Activated CD4-positive, alpha-beta T cell treated with anti-CD3 and anti-CD28 coated beads, Interleukin-2, amount 50 U/mL, for 16 hours (primary cell): Measurements from ENCODE around the gene COL13A1.

ENCODE experiments used
- DNase-seq: peaks from one replicate; pipeline ENCODE4 v3.0.0-alpha.2; 2020

Gene COL13A1

DNA sequence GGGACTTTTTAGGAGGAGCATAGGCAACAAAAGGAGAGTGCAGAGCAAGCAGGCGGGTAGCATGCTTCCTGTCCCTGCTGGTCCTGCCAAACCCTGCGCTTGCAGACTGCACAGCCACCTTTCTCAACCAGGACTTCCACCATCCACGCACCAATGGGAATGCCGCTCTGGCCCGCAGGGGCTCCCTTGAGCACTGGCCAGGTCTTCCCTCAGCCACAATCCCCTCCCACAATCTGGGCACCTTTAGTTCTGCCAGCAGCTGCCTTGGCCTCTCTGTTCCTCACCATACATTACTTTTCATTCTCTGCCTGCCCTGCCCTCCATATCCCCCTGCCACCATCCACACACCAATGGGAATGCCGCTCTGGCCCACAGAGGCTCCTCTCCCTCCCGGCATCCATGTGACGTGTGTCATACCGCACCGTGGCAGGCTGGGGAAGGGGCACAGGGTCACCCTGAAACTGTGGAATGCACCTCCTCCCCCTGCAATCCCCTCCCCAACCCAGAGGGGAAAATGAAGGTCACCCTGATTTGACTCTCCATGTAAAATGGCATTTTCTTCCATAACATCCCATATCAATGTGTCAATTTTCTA lies 153.6 kb downstream of the COL13A1 start:
- DNase-seq = no peak

DNA sequence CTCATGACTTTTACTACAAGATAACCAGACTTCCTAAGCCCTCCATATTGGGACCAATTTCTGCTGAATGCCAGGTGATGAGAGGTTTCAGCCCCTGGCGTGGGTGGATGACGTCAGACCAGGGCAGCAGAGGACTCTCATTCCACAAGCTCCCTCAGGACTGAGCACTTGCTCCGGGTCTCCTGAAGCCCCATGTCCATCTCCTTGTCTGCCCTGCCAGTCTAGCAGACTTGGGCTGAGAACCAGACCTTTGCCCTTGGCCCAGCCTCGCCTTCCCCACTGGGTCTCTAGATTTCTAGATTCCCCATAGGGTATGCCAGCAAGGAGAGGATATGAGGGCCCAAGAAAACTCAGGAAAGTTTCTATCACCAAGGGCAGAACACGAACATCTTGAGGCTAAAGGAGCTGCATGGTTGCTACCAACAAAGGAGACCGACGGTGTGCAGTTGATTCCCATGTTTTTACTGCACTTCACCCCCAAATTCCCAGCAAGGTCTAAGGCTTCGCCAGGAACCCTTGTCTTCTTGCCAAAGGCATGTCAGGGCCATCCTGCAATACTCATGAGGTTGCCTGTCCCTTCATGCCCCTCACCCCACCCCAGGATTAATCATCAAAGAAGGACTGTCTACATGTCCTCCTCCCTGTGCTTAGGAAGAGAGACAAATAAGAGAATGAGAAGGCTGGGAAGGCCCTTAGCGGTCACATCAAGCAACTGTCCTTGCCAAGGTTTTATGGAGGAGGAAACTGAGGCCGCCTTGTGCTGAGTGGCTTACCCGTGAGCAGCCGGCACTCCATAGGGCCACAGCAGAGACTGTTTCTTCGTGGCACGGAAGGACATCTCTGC lies 154.4 kb downstream of the COL13A1 start:
- DNase-seq = no peak

GRCh38 chr10:69956741-69957230 lies 155.1 kb downstream of the COL13A1 start:
- DNase-seq = no peak

DNA sequence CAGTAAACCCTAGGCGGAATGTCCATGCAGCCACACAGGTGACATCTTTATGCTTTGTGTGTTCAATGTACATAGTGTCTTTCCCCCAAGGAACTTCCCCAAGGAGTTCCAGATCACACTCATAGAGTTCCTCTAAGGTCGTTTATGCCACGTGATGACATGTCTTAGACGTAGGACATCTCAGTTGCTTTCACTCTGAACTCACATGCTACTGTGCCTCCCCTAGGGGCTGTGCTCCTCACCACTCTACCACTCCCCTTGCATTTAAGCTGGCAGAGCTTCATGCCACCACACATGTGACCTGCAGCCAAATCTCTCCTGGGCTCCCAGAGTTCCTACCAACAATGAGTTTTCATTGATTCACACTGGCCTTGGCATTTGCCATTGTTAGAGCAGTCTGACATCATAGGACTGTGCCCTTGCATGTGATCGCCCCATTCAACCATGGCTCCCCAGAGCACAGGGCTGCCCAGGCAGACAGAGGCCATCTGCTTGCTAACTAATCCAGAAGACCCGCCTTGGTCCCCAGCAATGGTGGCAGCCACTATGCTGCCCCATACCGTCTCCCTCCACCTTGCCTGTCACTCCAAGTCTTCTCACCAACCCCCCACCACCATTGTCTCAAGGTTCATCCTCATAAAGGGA lies 155.7 kb downstream of the COL13A1 start:
- no peak for DNase-seq

- DNase-seq = peak; percentile 55
Measured at GRCh38 chr10:69957886-69958555, 156.3 kb downstream of the COL13A1 start.

- DNase-seq = no peak
Measured at GRCh38 chr10:69958556-69958902, 156.8 kb downstream of the COL13A1 start.

- no peak for DNase-seq
Measured at GRCh38 chr10:69959911-69960310, 158.2 kb downstream of the COL13A1 start.

- DNase-seq = no peak
Measured at GRCh38 chr10:69960606-69960987, 158.9 kb downstream of the COL13A1 start.

DNA sequence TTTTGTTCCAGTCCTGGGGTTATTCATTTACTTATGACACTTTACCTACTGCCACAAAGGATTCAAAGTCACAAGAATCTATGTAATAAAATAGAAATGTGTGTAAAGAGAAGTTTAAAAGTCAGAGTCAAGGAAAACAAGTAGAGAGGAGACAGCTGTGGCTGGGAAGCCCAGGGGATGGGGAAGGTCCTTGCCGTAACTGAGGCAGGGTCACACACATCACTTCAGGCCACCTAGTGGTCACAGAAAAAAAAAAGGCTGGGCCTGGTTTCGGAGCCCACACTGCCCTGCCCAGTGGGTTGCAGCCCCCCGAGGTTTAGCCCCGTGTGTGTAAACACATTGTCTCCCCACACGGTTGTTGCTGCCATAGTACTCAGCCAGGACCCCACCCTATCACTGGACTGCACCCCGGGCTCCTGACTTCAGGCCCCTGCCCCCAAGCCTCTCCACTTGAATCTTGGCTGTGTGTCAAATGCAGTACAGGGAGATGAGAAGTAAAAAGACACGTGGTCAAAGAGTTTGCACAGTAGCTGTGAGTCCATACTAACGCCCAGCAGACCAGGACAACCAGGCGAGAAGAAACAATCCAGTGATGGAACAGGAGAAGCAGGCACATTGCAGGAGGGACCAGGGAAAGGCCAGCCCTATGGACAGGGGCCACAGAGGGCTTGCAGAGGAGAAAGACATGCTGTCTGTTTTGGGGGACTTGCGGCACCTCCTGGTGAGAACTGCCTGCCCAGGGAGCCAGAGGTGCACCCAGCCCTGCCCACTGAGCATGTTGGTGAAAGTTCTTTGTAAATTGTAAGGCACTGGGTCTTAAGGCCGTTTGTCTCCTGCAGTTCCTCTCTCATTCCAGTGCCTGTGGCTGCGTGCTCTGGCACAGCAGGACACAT lies 159.5 kb downstream of the COL13A1 start:
- DNase-seq = no peak

GRCh38 chr10:69961881-69962745 lies 160.4 kb downstream of the COL13A1 start:
- DNase-seq = no peak

- DNase-seq = no peak
Measured at GRCh38 chr10:69962746-69963135, 161.0 kb downstream of the COL13A1 start.

GRCh38 chr10:69963178-69963834 lies 161.6 kb downstream of the COL13A1 start:
- no peak for DNase-seq

DNA sequence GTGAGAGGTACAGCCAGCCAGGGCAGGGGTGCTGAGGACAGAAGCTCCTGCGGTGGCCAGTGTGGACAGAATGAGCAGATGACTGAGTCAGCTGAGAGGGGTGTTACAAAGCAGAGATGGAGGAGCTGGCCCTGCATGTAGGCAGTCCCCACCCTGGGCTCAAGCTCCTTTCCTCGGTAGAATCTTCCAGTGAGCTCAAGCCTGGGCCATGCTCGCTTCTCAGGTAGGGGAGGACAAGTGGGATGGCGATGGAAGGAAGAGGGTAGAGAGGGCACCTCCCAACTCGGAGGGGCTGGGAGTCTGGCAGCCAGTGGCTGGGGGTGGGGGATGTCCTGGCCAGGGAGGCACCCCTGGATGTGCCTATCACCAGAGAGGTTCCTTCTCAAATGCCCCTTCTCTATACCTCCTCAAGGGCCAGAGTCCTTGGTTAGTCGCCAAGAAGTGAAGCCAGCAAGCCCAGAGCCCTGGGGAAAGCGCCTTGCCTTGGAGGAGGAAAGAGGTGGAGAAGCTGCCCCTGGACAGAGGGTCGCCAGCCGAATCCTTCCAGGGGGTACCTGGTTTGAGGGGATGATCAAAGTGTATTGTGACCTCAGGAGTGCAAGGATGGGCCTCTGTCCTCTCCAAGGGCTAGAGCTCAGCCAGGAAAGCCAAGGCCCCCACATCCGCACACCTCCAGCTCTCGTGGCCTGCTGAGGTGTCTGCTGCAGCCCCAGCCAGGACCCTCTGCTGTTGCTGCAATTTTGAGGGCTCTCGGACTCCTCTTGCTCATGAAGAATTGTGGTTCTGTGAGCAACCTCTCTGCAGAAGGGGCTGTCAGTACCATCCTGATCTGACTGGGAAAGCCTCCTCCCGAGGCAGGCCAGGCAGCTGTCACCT lies 162.4 kb downstream of the COL13A1 start:
- no peak for DNase-seq

DNA sequence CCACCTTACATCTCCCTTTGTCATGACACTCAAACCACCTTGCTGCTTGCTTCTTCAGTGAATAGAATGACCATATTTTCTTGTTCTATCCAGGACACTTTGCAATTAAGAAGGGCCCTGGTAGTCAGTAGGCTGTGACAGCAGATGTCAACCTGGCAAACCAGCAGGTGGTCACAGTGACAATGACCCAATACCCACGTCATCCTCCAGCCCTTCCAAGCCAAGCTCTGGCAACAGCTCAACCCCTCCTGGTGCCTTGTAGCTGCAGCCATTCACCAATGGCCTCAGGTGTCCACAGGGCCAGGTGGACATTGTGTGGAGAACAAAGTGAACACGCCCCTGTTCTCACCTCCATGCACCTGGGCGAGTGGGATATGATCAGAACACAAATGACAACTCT lies 163.4 kb downstream of the COL13A1 start:
- no peak for DNase-seq

- no peak for DNase-seq
Measured at GRCh38 chr10:69965919-69966662, 164.4 kb downstream of the COL13A1 start.

DNA sequence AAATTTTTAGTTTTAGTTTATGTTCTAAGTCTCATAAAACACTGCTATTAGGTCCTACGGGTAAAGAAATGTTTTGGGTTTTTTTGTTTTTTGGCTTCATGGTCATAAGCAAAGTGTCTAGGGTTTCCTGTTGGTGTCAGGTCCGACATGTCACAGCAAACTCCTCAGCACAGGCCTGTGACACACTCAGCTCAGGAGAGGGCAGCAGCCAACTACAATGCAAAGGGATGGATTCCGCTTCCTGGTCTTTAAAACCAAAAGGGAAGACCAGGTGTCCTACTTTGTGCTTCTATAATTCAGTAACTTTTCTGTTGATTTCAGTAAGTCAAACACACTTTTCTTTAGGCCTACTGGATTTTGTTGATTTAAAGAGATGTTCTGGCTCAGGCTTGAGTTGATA lies 167.1 kb downstream of the COL13A1 start:
- DNase-seq = peak; percentile 5

- DNase-seq = no peak
Measured at GRCh38 chr10:69969977-69970376, 168.3 kb downstream of the COL13A1 start.

- DNase-seq = no peak
Measured at GRCh38 chr10:69972981-69973397, 171.3 kb downstream of the COL13A1 start.

DNA sequence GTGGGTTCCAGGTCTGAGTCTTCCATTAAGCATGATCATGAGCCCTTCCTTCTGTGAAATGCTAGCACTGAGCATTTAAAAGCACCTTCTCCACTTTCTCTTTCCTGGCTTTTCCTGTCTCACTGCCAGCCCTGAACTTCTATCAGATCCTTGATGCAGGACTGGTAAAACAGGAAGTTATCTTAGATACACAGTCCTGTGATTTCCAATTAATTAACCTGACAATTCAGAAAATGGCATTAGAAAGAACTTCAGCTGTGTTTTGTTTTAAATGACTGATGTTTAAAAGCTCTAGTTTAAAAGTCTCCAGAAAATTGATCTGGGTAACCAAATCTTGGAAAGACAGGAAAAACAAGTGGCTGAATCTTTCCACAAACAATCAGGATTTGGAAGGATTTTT lies 172.0 kb downstream of the COL13A1 start:
- DNase-seq = no peak
